Bone marrow (tissue), 2 donors: Measurements from ENCODE around the gene CAMK2N2.
"Not testable (repeated sequence)": the region's sequence is repeated elsewhere in the genome, so short reads cannot be mapped to it uniquely, and the experiment has no call there.

Experiments
- DNase-seq, 2 donors: peaks; one replicate each; lab custom pipeline; 2025; lab: John Stamatoyannopoulos, UW

CAMK2N2 gene

DNA sequence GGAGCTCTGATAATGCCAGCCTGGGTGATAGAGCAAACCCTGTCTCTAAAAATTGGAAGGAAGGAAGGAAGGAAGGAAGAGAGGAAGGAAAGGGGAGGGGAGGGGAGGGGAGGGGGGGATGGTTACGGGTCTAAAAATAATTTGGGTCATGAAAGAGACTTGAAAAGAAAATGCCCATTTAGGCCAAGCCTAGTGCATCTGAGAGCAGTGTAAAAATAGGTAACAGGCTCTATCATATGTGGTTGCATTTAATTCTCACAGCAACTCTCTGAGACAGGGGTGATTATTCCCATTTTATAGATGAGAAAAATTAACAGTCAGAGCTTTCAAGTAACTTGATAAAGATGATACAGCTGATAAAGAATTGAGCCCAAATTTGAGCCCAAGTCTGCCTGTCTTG is 10.9 kb upstream of the CAMK2N2 start:
- DNase-seq, result no peak

DNA sequence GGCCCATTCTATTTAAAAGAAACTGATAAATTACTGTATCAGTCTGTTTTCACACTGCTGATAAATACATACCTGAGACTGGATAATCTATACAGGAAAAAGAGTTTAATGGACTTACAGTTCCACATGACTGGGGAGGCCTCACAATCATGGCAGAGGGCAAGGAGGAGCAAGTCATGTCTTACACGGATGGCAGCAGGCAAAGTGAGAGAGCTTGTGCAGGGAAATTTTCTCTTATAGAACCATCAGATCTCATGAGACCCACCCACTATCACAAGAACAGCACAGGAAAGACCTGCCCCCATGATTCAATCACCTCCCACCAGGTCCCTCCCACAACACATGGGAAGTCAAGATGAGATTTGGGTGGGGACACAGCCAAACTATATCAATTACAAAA is 5.9 kb upstream of the CAMK2N2 start:
- not testable (repeated sequence) for DNase-seq

DNA sequence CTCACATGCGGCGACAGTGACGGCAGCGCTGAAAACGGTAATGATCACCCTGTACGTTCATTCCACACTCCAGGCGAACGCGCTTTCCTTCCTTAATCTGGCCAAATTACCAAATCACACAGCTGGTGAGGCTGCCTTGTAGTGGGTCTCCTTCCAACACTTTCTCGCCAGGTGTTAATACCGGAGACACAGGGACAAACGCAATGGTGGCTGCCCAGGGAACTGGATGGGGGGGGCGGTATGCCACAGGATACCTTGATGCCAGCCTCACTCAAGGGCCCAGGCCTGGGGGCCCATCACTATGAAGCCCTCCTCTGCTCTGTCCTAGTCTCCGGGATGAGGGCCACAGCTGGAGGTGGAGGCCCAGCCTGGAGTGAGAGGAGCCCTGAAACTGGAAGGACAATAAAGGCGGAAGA is 1.4 kb upstream of the CAMK2N2 start:
- DNase-seq, result no peak

DNA sequence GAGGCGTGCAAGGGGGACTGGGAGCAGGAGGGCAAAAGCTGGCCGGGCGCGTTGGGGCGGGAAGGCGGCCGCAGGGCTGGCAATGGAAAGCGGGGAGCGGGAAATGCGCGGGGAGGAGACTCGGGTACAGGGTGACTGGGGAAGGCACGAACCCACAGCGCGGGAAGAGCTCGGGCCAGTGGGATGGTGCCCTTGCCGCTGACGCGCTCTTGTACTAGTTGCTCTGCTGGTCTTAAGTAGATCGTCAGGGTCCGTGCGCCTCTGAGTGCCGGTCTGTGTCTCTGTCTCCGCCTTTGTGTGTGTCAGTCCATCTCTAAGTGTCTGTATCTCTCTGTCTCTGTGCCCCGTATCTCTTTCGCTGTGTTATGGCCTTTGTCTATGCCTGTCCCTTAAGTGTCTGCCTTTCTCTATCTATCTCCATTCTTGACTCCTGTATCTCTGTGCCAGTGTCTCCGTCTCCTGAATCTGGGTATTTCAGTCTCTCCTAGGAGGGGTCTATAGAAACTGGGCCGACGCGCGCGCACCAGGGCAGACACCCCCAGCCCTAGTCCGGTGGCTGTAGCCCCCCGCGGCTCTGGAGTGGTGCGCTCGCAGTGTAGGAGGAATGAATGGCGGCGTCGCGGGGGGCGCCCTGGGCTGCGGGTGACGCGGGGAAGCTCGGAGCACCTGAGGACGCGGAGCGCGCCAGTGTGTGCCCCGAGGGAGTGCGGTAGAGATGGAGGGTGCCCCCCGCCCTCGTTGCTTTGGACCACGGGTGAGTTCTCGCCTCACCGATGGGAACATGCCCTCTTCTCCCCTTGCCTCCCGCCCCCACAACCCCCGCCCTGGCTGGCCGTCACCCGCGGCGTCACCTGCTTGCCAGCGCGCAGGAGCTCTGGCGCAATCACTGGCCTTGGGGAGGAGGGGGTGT is 756 bp upstream of the CAMK2N2 start:
- no peak for DNase-seq

DNA sequence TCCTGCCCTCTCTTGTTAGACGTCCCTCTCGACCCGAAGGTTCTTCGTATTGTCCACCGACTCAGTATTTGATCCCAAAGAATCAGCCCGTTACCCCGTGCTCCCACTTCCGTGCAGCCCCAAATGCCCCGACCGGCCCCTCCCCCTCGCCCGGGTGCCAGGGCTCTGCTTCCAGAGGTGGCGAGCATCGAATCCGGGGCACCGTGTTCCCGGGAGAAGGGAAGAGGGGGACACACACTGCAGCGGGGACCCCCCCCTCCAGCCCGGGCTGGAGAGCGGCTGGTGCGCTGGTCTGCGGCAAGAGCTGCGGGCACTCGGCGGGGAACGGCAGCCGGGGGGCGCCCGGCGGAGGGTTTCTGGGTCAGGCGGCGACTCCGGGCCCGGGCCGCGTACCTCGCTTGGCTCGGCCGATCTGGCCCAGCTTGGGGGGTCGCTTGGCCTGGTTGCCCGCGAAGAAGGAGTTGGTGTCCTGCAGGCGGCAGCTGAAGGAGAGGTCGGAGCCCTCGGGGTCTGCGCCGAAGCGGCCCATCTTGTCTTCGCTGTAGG is 556 bp downstream of the CAMK2N2 start:
- no peak for DNase-seq

DNA sequence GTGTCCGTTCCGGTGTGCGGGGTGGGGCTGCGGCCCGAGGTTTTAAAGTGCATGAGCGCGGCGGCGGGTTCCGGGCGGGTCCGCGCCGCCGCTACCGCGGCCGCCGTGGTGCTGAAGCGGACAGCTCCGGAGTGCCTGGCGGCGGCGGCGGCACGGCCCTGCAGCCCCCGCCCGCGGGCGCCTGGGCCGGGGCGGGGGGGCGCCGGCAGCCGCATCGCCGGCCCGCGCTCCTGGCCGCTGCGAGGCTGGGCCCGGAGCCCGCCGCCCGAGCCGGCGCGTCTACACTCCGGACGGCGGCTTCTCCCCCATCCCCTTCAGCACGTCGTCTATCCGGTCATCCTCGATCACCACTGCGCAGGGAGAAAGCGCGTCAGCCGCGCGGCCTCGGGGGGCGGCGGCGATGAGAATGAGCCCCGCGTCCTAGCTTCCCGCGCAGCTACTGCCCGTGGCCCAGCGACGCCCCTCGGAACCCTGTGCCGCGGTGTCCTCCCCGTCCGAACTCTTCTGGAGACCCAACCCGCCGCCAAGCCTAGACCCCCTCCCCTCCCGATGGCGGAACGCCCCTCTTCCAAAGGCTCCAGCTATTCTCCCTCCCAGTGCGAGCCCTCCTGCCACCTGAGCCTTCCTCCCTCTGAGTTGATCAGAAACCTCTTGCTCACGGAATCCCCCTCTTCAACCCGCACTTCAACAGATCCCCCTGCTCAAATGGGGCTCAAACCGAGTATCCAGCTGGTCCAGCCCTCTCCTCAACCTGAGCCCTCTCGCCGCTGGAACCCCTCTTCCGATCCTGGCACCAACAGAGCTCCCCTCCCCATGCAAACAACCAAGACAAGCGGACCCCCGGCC is 1.3 kb downstream of the CAMK2N2 start:
- no peak for DNase-seq

DNA sequence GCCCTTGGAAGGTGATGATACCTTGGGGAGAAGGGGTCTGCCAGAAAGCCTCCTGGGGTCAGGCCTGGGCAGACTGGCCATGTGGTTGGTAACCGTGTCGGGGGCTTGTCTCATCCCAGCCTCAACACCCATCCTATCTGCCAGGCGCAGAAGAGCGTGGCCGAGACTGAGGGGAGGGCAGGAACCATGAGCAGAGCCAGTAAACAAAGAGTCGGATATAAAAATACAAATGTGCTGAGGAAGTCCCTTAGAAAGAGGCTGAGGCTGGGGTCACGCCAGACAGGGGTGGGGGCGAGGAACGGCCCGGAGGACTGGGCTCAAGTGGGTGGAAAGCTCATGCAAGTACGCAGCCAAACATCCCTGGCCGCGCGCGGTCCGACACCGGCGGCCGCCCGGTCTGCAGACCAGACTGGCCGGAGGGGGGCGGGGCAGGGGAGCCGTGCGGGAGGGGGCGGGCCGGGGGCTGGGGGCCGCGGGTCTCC is 1.9 kb downstream of the CAMK2N2 start:
- DNase-seq, result no peak

DNA sequence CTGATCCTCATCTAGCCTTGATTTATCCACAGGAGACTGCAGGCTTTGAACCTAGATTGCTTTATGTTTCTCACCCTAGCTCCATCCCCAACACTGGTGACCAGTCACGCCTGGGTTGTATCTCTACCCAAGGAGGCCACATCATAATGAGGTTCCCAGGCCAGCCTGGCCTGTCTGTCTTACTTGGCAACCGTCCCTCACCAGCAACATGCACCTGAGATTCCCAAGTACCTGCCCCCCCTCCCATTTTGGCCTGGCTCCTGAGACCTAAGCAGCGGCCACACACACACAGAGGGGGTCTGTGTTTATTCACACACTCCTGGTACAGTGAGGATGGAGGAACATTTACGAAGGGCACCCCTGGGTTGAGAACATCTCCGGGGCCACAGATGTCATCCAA is 2.4 kb downstream of the CAMK2N2 start:
- DNase-seq, result no peak

DNA sequence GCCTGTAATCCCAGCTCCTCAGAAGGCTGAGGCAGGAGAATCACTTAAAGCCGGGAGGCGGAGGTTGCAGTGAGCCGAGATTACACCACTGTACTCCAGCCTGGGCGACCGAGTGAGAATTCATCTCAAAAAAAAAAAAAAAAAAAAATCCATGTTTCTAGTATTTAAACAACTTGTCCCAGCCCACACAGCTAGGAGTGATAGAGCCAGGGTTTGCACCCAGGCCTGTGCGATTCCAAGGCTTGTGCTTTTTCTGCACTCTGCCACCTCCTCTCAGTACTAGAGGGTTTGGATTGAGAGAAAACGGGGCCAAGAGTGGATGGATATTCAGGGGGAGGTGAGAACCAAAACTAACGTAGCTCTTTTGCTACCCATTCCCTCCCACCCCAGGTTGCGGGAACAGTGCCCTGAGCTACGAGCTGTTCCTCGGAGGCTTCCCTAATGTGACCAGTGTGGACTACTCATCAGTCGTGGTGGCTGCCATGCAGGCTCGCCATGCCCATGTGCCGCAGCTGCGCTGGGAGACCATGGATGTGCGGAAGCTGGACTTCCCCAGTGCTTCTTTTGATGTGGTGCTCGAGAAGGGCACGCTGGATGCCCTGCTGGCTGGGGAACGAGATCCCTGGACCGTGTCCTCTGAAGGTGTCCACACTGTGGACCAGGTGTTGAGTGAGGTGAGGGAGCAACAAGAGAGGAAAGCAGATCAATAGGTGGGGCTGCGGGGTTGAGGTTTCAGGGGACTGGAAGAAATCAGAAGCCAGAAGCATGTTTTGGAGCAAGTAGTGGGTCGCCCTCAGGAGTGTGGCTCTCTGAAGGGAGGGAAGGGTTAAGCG is 4.1 kb downstream of the CAMK2N2 start:
- no peak for DNase-seq

DNA sequence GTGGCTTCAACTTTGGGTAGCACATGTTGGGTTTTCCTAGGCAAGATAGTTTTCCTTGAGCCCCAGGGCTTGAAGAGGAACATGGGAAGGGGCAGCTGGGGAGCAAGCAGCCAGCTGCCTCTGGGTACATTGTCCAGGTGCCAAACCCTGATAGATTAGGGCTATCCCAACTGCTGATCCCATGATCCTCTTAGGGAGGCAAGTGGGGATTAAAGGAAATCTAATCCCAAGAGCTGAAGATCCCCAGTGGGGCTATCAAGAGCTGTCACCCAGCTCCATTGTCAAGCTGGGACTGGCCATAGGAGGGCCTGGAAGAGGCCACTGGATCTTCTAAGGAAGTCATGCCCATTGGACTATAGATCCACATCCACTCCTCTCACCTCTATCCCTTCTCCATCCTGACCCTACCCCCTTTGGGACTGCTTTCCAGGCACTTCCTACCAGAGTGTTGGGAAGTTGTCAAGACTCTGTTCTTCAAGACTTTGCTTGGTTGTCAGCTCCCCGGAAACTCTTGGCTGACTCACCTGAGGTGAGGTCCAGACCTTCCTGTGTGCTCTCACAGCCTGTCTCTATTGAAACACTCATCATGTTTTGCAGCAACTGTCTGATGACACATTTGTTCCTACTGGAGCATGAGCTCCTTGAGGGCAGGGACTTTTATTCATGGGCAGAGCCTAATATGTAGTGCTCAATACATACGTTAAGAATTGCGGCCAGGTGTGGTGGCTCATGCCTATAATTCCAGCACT is 5.9 kb downstream of the CAMK2N2 start:
- no peak for DNase-seq

DNA sequence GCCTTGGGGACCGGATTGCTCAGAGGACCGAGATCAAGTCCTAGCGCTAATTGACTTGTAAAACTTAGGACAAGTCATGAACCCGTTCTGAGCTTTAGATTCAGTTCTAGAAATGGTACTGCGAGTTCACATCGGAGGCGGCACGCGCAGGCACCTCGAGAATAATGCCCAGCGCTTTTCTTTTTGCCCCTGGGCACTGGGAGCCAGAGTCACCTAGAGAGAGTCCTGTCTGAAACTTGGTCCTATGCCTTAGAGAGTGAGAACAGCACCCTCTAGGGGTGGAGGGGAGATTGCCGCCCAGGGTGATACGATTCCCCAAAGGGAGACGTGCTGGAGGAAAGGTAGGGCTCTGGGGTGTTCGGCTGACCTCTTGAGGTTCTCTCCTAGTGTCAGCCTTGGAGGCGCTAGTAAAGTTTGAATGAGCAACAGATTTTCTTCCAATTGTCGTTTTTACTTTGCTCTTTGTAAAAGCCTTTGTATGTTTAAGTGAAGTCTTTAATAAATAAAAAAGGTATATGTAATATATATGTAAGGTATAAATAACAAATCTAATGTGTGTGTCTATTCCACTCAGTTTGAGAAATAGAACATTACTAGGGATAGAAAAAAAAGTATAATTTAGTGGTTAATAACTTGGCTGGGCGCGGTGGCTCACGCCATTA is 11.1 kb downstream of the CAMK2N2 start:
- peak; percentile 50 to 84 for DNase-seq

DNA sequence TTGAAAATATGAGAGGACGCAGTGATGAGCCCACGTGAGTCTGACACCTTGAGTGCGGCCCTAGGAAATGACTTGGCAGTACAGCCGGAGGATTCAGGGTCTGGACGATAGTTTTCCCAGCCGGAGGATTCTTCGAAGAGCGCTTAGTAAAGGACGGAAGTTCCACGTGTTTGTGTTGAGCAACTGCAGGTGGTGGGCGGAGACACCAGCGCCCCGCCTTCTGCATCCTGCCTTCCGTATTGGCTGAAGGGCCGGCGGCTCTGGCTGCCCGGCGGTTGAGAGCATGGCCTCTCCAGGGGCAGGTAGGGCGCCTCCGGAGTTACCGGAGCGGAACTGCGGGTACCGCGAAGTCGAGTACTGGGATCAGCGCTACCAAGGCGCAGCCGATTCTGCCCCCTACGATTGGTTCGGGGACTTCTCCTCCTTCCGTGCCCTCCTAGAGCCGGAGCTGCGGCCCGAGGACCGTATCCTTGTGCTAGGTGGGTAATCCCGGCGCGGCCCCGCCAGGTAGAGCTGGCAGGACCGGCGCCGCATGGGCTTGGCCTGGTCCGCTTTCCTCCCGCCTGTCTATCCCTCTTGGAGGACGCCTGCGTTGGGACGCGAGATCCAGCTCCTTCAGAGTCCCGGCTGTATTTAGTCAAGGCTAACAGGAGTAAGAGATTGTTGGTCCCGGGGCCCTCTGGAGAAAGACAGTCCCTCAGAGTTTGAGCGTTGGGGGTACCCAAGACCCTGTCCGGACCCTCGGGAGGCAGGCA is 11.8 kb downstream of the CAMK2N2 start, which contains the start of gene EEF1AKMT4:
Gene EEF1AKMT4, plus strand, starts transcription at position 261 of the 755 bp plus-strand sequence. Its CDS starts 23 bp downstream, at position 284.
- peak; percentile 83 to 93 for DNase-seq

DNA sequence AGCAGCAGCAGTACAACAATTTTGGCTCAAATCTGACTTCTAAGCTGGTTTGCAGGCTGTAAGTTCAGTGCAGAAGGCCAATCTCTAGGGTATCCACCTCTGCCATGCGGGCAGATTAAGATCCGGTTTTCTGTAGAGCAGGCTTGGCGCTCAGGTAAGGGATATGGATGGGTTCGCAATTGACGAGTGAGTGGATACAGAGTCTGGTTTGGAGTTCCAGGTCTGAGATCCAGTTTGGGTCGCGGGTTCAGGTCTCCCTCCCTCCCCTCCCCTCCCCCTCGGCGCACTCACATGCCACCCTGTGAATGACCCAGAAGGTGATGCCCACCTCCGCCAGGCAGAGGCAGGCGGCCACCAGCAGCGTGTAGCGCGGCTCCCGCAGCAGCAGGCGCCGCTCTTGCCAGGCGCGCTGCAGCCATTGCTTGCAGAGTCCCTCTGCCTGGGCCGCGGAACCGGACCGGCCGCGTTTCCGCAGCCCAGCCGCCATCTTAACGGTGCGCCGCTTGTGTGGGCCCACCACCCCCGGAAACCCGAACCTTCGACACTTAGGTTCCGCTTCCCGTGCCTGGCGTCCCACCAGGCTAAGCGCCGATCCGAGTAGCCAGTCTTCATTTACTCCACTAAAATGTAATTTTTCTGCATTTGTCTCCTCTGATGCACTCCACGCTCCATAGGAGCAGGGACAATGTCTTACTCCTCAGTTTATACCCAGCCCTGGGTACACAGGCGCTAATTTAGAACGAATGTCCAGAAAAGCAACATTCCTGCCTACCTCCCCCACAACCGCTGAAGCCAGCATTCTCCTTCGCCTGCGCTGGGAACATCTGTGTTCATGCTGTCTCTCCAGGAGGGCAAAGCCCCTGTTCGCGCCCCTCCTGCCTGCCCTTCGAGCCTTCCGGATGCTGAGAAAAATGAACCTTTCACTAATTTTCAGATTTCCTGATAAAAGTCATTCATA is 12.6 kb downstream of the CAMK2N2 start, which contains the start of gene ALG3:
Gene ALG3, minus strand, starts transcription at position 509 of the 958 bp plus-strand sequence. Its CDS starts 22 bp downstream, at position 487.
- peak; percentile 66 to 72 for DNase-seq

DNA sequence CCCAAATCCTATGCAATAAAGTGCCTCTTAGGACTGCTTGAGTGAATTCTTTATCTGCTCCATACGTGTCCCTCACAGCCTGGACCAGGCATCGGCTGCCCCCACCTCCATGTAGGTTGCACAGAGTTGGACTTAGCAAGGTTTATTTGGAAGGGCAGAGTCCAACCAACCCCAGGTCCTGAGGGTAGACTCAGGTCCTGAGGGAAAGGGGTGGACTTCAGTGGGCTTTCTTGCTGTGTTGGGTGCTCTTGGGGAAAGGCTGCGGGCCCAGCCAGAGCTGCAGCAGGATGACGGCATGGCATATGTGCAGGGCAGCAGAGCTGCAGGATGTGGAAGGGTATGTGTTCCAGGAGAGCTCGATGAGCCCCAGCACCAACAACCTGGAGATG is 19.1 kb downstream of the CAMK2N2 start:
- DNase-seq, result no peak

DNA sequence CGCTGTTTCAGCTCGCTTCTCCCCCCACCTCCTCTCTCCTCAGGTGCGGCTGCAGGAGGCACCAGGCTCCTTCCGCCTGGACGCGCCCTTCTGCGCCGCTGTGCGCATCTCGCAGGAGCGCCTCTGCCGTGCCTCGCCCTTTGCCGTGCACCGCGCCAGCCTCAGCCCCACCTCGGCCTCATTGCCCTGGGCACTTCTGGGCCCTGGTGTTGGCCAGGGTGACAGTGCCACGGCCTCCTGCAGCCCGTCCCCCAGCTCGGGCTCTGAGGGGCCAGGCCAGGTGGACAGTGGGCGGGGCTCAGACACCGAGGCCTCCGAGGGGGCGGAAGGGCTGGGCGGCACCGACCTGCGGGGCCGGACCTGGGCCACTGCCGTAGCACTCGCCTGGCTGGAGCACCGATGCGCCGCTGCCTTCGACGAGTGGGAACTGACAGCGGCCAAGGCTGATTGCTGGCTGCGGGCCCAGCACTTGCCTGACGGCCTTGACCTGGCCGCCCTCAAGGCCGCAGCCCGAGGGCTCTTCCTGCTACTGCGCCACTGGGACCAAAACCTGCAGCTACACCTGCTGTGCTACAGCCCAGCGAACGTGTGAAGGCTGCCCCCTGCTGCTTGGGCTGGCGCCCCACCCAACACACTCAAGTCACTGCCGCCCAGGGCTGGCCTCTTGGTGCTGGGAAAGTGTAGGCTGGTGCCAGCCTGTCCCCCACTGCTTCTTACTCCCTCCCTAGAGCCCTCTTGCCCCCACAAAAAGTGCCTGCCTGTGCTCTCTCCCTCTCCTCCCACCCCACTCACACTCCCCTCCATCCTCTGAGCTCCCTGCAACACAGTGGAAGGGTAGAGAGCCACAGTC is 19.7 kb downstream of the CAMK2N2 start:
- DNase-seq, result no peak

DNA sequence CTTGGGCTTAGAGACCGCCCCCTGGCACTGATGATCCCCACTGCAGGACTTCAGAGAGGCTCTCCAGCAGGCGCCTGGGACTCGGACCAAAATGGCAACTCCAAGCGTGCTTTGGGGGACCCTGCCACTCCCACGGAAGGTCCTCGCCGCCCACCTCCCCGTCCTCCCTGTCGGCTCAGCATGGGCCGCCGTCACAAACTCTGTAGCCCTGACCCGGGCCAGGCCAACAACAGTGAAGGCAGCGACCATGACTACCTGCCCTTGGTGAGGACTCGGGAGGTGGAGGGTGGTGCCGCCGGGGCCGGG is 20.3 kb downstream of the CAMK2N2 start:
- no peak for DNase-seq

DNA sequence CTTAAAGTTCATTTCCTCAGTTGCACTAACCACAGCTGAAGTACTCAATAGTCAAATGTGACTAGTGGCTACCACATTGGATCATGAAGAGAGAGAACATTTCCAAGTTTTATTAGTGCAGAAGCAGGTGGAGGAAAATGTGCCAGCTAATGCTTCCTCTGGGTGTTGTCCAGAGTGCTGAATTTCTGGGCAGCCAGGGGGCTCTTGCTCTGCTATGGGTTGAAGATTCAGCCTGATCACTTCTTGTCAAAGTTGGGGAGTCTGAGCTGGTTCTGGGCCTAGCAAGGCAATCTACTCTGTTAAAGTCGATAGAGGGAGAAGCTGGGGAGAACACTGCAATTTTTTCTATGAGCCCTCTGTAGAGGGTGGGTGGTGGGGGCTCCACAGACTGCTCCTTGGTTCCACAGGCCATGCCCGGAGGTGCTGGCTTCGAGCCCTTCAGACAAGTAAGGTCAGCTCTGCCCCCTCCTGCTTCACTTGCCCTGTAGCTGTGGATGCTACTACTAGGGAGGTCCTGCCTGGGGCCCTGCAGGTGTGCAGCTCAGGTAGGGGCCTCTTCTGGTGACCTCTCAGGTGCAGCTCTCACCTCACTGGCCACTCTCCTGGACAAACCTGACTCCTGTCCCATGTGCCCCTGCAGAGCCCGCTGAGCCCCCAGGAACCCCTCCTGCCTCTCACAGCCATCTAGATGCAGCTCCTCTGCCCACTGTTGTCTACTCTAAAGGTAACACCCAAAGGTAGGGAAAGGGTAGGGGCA is 20.8 kb downstream of the CAMK2N2 start:
- DNase-seq, result no peak
